ENCODE results near the gene IGSF6. TPM values are rescaled to one million over a fixed set of nuclear protein-coding genes. Genes with fewer than 3 reads are reported as not detected.
A peak's percentile ranks its signal among the peaks of the same experiment; 100 is the strongest.

Gene IGSF6
- total RNA-seq, 1 experiment from 2014 or later = not detected

GRCh38 chr16:21663889-21664647 is 11.7 kb upstream of the IGSF6 start, which contains the start of gene OTOA:
Gene OTOA, plus strand, starts transcription at chr16:21663968. Its CDS starts 14,547 bp downstream, at chr16:21678515.
- H3K9me3 ChIP-seq (ENCODE audit: control insufficient read depth, low read depth, low read length) = no peaks in the 10 kb centered on the region
- TF ChIP-seq CTCF (conservative IDR thresholded peaks at IDR 0.05) = no peak
- no peak within 1 kb of the TSS for H3K14ac ChIP-seq (ENCODE audit: insufficient read depth, low read length)
- no peak within 1 kb of the TSS for H2AK5ac ChIP-seq (ENCODE audit: insufficient read length, low read length)
- no peak within 1 kb of the TSS for H2BK120ac ChIP-seq (ENCODE audit: low read depth, low read length, poor library complexity, severe bottlenecking)
- H3K9ac ChIP-seq (ENCODE audit: extremely low read depth, insufficient read length, low read length) = no peak within 1 kb of the TSS
- no peak within 1 kb of the TSS for H3K23ac ChIP-seq (ENCODE audit: insufficient read length, low read depth, low read length)
- no peak within 1 kb of the TSS for H2BK15ac ChIP-seq (ENCODE audit: low read depth, low read length)
- H2AFZ ChIP-seq (ENCODE audit: low read length) = no peak within 1 kb of the TSS
- no peak within 1 kb of the TSS for H2BK20ac ChIP-seq (ENCODE audit: low read depth, low read length, poor library complexity, severe bottlenecking)
- no peaks in the 10 kb centered on the region for H3K23me2 ChIP-seq (ENCODE audit: insufficient read length, low read depth, low read length, poor library complexity, severe bottlenecking)
- H3K4me1 ChIP-seq (ENCODE audit: insufficient read depth, low read length) = no peaks in the 10 kb centered on the region; the same call in 1 of the 2 replicates
- H2BK12ac ChIP-seq (ENCODE audit: insufficient read length, low read depth, low read length) = no peak within 1 kb of the TSS
- H3K4me2 ChIP-seq (ENCODE audit: insufficient read depth, insufficient read length, low read length) = peak within 1 kb of the TSS; percentile 24
- no peaks in the 10 kb centered on the region for H3K79me1 ChIP-seq (ENCODE audit: insufficient read depth, low read depth, low read length, poor library complexity, severe bottlenecking)
- Mint-ChIP-seq H3K4me3 (peak within 1 kb of the TSS; percentile 54 to 66; a peak in 4 of 5 replicates), H3K27me3 (ENCODE audit: low read depth) (peaks cover 6% of the 10 kb centered on the region; the same call in 1 of the 2 replicates), H3K9me3 (no peaks in the 10 kb centered on the region), H3K4me1 (peaks cover 12 to 13% of the 10 kb centered on the region in 2 experiments), H3K36me3 (ENCODE audit: insufficient read depth in 1 of 3, low read depth in 3 of 3) (no peaks in the 10 kb centered on the region), H3K27ac (no peak within 1 kb of the TSS)
- no CpG with 5 or more reads among the region's 45 CpGs for WGBS (ENCODE audit: extremely low coverage, insufficient read length, low lambda C conversion rate)
- no peaks in the 10 kb centered on the region for H3K27me3 ChIP-seq (ENCODE audit: insufficient read depth, low read length)
- no peak within 1 kb of the TSS for H3K4ac ChIP-seq (ENCODE audit: low read depth, low read length)
- no peak within 1 kb of the TSS for H4K5ac ChIP-seq (ENCODE audit: insufficient read length, low read depth, low read length)
- no peak within 1 kb of the TSS for H3K18ac ChIP-seq (ENCODE audit: insufficient read length, low read depth, low read length)
- no peak within 1 kb of the TSS for H3T11ph ChIP-seq (ENCODE audit: low read length)
- no peak within 1 kb of the TSS for H2BK5ac ChIP-seq (ENCODE audit: insufficient read length, low read length)
- no peak within 1 kb of the TSS for H3K56ac ChIP-seq (ENCODE audit: insufficient read length, low read depth, low read length)
- H3K79me2 ChIP-seq (ENCODE audit: insufficient read depth, low read length) = no peaks in the 10 kb centered on the region
- H4K8ac ChIP-seq (replicated peaks; ENCODE audit: insufficient read length, low read depth, low read length) = no peak within 1 kb of the TSS
- H4K20me1 ChIP-seq (ENCODE audit: control insufficient read depth, insufficient read depth, insufficient read length) = no peaks in the 10 kb centered on the region
- H3K27ac ChIP-seq (ENCODE audit: insufficient read length, low read depth, low read length) = no peak within 1 kb of the TSS
- H4K91ac ChIP-seq (ENCODE audit: insufficient read length, low read depth, low read length) = no peak within 1 kb of the TSS
- peak; percentile 69 for DNase-seq
